Mucosa of stomach (tissue), 1 donor: ENCODE results near the gene KATNAL2.

Experiments
- H3K27me3 ChIP-seq: one replicate; pipeline ENCODE4 v1.7.0; 2013; ENCODE audit warnings: mild to moderate bottlenecking, low read length; ENCODE audit not compliant: control insufficient read depth, insufficient read depth
- H3K36me3 ChIP-seq: one replicate; pipeline ENCODE4 v1.7.0; 2013; ENCODE audit warnings: low read length; ENCODE audit not compliant: control insufficient read depth, insufficient read depth
- H3K4me1 ChIP-seq: one replicate; pipeline ENCODE4 v1.7.0; 2013; ENCODE audit warnings: mild to moderate bottlenecking, low read length; ENCODE audit not compliant: control insufficient read depth, insufficient read depth
- H3K4me3 ChIP-seq: one replicate; pipeline ENCODE4 v1.7.0; 2013; ENCODE audit warnings: low read length
- H3K9ac ChIP-seq: one replicate; pipeline ENCODE4 v1.7.0; 2013; ENCODE audit warnings: mild to moderate bottlenecking, low read length, moderate library complexity
- H3K9me3 ChIP-seq: one replicate; pipeline ENCODE4 v1.7.0; 2013; ENCODE audit warnings: mild to moderate bottlenecking, low read length, moderate library complexity; ENCODE audit not compliant: control insufficient read depth
- donor health status: Pancreatic carcinoma.

Gene KATNAL2

GRCh38 chr18:46917108-46917802 is at the start of gene KATNAL2, which contains the start of gene PIAS2:
TSS of gene KATNAL2 (plus strand) at chr18:46917602. CDS start at chr18:46946873, 29,271 bp downstream.
TSS of gene PIAS2 (minus strand) at chr18:46917507. CDS start at chr18:46917345, 162 bp downstream.
- Histone ChIP-seq H3K27me3 (no peaks in the 10 kb centered on the region), H3K36me3 (no peaks in the 10 kb centered on the region)

GRCh38 chr18:46868169-46868921 is 49.1 kb upstream of the KATNAL2 start:
- Histone ChIP-seq H3K36me3 (no peaks in the 10 kb centered on the region), H3K27me3 (no peaks in the 10 kb centered on the region), H3K4me3 (no peak overlapping the region), H3K9me3 (no peaks in the 10 kb centered on the region), H3K4me1 (no peaks in the 10 kb centered on the region), H3K9ac (no peak overlapping the region)

More at GRCh38 chr18:46917108-46917802, at the start of gene KATNAL2, which contains the start of gene PIAS2:
- Histone ChIP-seq H3K4me1 (peaks cover 6% of the 10 kb centered on the region), H3K9me3 (no peaks in the 10 kb centered on the region), H3K4me3 (peak within 1 kb of the TSS; percentile 77), H3K9ac (peak within 1 kb of the TSS; percentile 86)

GRCh38 chr18:46877329-46877987 is 39.9 kb upstream of the KATNAL2 start:
- no peak overlapping the region for H3K9ac ChIP-seq
- H3K36me3 ChIP-seq: no peaks in the 10 kb centered on the region
- H3K9me3 ChIP-seq: peaks cover 9% of the 10 kb centered on the region

GRCh38 chr18:46883180-46883579 is 34.2 kb upstream of the KATNAL2 start:
- Histone ChIP-seq H3K4me3 (no peak overlapping the region), H3K9ac (no peak overlapping the region), H3K36me3 (no peaks in the 10 kb centered on the region), H3K4me1 (no peaks in the 10 kb centered on the region), H3K9me3 (no peaks in the 10 kb centered on the region), H3K27me3 (no peaks in the 10 kb centered on the region)

More at GRCh38 chr18:46877329-46877987, 39.9 kb upstream of the KATNAL2 start:
- no peaks in the 10 kb centered on the region for H3K4me1 ChIP-seq
- H3K27me3 ChIP-seq: no peaks in the 10 kb centered on the region
- H3K4me3 ChIP-seq: no peak overlapping the region

GRCh38 chr18:46886893-46887292 is 30.5 kb upstream of the KATNAL2 start:
- H3K27me3 ChIP-seq: no peaks in the 10 kb centered on the region
- no peaks in the 10 kb centered on the region for H3K9me3 ChIP-seq
- no peaks in the 10 kb centered on the region for H3K4me1 ChIP-seq
- H3K9ac ChIP-seq: no peak overlapping the region
- H3K4me3 ChIP-seq: no peak overlapping the region
- H3K36me3 ChIP-seq: no peaks in the 10 kb centered on the region

GRCh38 chr18:46888965-46889364 is 28.4 kb upstream of the KATNAL2 start:
- Histone ChIP-seq H3K9me3 (no peaks in the 10 kb centered on the region), H3K27me3 (no peaks in the 10 kb centered on the region), H3K36me3 (no peaks in the 10 kb centered on the region), H3K9ac (no peak overlapping the region), H3K4me3 (no peak overlapping the region), H3K4me1 (peaks cover 9% of the 10 kb centered on the region)

- peaks cover 10% of the 10 kb centered on the region for H3K4me1 ChIP-seq
- no peaks in the 10 kb centered on the region for H3K36me3 ChIP-seq
- no peak overlapping the region for H3K4me3 ChIP-seq
- H3K27me3 ChIP-seq: no peaks in the 10 kb centered on the region
- H3K9ac ChIP-seq: no peak overlapping the region
- H3K9me3 ChIP-seq: no peaks in the 10 kb centered on the region
These were observed 25.6 kb upstream of the KATNAL2 start for GRCh38 chr18:46891742-46892214.

- H3K9me3 ChIP-seq: no peaks in the 10 kb centered on the region
- H3K4me1 ChIP-seq: peaks cover 10% of the 10 kb centered on the region
These were observed 24.6 kb upstream of the KATNAL2 start for GRCh38 chr18:46892842-46893241.

GRCh38 chr18:46893360-46893759 is 24.0 kb upstream of the KATNAL2 start:
- no peaks in the 10 kb centered on the region for H3K9me3 ChIP-seq
- no peaks in the 10 kb centered on the region for H3K36me3 ChIP-seq
- H3K4me3 ChIP-seq: no peak overlapping the region
- peaks cover 10% of the 10 kb centered on the region for H3K4me1 ChIP-seq
- H3K27me3 ChIP-seq: no peaks in the 10 kb centered on the region
- no peak overlapping the region for H3K9ac ChIP-seq

More at GRCh38 chr18:46892842-46893241, 24.6 kb upstream of the KATNAL2 start:
- no peaks in the 10 kb centered on the region for H3K27me3 ChIP-seq
- no peak overlapping the region for H3K9ac ChIP-seq
- no peak overlapping the region for H3K4me3 ChIP-seq
- no peaks in the 10 kb centered on the region for H3K36me3 ChIP-seq

- Histone ChIP-seq H3K4me3 (no peak overlapping the region), H3K9ac (no peak overlapping the region), H3K9me3 (no peaks in the 10 kb centered on the region), H3K27me3 (no peaks in the 10 kb centered on the region), H3K4me1 (peaks cover 10% of the 10 kb centered on the region), H3K36me3 (no peaks in the 10 kb centered on the region)
These were observed 23.3 kb upstream of the KATNAL2 start for GRCh38 chr18:46894124-46894523.

GRCh38 chr18:46899274-46899948 is 18.0 kb upstream of the KATNAL2 start:
- no peaks in the 10 kb centered on the region for H3K27me3 ChIP-seq

More at GRCh38 chr18:46899274-46899948, 18.0 kb upstream of the KATNAL2 start:
- Histone ChIP-seq H3K4me1 (no peaks in the 10 kb centered on the region), H3K9ac (no peak overlapping the region), H3K4me3 (no peak overlapping the region), H3K36me3 (no peaks in the 10 kb centered on the region), H3K9me3 (no peaks in the 10 kb centered on the region)
